ENCODE results near the gene AURKAIP1.
"Not testable (repeated sequence)": the region's sequence is repeated elsewhere in the genome, so short reads cannot be mapped to it uniquely, and the experiment has no call there.

AURKAIP1 gene

DNA sequence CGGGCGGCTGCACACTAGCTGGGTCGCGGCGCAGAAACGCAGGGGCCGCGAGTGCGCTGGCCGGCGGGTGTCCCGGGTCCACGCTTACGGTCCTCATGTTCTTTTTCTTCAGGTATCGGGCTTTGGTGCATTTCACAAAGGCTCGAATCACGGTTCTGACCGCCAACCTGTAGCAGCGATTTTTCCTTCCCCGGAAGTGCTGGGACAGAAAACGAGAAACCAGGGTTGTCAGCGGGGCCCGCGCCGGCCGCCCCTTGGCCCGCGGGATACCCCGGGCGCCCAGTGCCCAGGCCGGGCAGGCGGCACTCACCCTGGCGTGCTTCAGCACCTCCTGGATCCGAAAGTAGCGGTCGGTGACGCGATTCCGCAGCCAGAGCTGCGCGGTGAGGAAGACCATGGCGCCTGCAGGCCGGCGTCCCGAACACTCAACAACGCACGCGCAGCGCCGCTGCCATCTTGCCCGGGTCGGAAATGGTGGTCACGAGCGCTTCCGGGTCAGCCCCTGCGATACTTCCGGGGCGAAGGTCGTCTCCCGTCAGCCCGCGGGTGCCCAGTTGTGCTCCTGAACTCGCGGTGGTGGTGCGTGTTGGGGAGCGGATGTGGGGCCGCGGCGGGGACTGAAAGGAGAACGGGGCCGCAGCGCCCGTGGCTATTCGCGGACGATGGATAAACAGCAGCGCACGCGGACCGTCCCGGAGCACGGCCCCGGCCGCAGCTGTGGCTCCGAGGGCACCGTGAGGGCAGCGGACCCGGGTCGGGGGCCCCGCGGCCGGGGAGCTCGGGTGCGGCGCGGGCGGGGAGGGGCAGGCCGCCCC is 32.0 kb upstream of the AURKAIP1 start, which contains the start of gene MRPL20:
Gene MRPL20 (minus strand): TSS at position 473 of the 815 bp plus-strand sequence. CDS start 76 bp downstream, at position 397.
- peak; percentile 89 to 92 for DNase-seq (ENCODE audit: low read depth in 2 of 2)

DNA sequence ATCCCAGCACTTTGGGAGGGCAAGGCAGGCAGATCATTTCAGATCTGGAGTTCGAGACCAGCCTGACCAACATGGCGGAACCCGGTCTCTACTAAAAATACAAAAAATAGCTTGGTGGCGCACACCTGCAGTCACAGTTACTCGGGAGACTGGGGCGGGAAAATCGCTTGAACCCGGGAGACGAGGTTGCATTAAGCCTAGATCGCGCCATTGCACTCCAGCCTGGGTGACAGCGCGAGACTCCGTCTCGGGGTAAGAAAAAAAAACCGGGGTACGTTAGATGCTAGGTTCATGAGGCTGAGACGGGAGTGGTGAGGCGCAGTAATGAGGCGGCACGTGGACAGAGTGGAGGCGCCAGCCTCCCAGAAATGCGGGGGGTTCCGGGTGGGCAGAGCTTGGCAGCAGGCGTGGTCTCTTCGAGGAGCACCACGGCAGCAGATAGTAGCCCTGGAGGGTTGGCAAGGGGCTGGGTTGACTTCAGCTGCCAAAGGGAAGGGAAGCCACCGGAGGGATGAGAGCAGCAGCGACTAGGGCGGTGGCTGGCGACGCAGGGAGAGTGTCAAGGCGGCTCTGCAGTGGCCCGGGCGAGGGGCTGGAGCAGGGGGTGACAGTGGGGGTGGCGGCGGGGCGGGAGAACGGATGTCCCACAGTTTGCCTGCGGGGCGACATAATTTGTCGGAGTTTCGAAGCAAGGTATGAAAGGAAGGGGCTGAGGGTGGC is 31.3 kb upstream of the AURKAIP1 start:
- DNase-seq (ENCODE audit: low read depth in 2 of 2): no peak

DNA sequence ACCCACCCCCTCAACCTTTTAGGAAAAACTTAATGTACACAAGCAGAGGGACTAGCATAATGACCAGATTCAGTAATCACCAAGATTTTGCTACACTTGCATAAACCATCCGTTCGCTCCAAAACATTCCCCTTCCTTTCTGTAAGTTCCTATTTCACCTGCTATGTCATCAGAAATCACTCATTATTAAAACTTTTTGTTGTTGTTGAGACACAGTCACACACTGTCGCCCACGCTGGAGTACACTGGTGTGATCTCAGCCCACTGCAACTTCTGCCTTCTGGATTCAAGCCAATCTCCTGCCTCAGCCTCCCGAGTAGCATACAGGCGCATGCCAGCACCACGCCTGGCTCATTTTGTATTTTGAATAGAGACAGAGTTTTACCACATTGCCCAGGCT is 28.6 kb upstream of the AURKAIP1 start:
- DNase-seq (ENCODE audit: low read depth in 2 of 2): no peak

DNA sequence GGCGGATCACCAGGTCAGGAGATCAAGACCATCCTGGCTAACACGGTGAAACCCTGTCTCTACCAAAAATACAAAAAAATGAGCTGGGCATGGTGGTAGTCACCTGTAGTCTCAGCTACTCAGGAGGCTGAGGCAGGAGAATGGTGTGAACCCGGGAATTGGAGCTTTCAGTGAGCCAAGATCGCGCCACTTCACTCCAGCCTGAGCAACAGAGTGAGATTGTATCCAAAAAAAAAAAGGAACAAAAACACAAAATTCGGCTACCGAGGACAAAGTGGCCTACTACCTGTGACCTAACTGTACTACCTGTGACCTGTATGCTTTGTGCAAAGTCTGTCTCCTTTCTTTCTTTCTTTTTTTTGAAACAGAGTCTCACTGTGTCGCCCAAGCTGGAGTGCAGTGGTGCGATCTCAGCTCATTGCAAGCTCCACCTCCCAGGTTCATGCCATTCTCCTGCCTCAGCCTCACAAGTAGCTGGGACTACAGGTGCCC is 27.9 kb upstream of the AURKAIP1 start:
- DNase-seq (ENCODE audit: low read depth in 2 of 2): not testable (repeated sequence)

DNA sequence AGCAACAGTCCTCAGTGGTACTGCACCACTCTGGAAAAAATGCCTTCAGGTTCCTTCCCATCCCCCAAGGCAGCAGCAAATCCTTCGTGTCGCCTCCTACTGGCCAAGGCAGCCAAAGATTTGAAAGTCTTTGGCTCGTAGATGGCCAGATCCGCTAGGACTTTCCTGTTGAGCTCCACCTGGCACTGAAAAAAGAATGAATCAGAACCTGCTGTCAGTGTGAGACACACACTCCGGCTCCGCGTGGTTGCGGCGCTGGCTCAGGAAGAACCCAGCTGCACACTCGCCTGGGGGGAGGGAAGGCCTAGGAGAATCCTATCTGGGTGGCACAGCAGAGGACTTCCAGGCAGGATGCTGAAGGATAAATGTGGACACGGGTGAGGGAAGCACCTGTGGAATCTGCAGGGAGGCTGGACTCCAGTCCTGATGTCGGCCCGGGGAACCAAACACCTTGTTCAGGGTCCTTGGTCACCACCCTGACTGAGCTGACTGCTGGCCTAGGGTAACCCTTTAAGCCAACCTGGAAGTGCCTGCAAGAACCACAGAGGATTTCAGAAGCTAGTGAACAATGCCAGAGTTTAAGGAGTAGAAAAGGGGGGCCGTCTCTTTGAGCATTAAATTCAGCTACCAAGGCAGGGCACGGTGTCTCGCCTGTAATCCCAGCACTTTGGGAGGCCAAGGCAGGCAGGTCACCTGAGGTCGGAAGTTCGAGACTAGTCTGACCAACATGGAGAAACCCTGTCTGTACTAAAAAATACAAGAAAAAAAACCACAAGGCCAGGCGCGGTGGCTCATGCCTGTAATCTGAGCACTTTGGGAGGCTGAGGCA is 27.3 kb upstream of the AURKAIP1 start:
- peak in 1 of 2 donors; percentile 23 for DNase-seq (ENCODE audit: low read depth in 2 of 2)

DNA sequence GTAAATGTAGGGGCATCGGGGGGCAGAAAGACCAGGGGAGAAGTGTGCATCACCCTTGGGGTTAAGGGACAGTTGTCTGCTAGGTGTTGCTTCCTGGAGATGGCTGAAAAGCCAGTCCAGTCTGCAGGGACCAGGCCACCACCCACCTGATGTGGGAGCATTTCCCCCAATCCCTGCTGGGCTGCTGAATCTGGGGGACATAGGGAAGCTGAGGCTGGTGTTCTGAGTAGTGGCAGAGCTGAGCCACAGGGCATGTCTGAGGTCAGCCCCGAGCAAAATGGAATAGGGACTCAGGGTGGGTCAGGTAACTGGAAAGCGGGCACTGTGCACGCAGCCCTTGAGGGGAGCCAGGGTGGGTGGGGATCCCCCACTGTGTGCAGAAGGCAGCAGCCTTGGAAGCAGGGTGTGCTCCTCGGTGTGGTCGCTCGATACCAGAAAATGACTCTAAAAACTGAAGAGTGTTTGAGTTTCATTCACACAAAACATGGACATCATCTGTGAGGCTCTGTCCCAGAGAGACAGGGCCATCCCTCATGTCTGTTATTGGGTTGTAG is 26.5 kb upstream of the AURKAIP1 start:
- no peak for DNase-seq (ENCODE audit: low read depth in 2 of 2)

DNA sequence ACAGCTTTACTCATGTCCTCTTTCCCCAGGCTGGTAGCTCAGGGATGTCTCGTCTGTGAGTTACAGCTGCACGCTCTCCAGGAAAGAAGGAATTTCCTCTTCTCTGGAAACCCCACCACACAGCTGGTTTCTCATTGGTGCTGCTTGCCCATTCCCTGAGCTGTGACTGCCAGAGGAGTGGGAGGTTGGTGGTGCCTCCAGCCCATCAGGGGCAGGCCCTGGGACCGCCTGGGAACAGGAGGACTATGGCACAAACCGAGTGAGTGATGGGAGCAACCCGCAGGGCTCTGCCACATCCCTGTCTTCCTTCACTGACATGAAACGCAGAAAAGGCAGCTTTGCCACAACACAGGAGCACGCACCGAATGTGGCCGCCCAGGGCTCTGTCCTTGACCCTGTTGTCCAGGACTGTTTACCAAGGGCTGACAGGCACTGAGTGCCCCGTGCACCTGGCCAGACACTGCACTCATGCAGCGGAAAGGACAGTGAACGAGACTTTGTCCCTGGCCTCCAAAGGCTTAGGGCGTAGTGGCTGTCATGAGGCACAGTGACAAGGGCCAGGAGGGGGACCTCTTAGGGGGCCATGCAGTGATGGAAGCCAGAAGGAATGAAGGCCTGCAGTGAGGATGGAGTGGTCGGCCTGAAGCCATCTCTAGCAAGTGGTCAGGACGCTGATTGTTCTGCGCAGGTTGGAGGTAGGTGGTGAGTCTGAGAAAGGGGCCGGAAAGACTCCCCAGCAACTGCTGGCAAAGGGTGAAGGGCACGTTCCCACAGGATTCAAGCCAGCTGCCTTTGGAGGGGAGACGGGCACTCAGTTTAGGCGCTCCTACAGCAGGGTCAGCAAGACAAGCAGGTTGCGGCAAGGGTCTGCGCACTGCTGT is 25.8 kb upstream of the AURKAIP1 start:
- DNase-seq (ENCODE audit: low read depth in 2 of 2): no peak

DNA sequence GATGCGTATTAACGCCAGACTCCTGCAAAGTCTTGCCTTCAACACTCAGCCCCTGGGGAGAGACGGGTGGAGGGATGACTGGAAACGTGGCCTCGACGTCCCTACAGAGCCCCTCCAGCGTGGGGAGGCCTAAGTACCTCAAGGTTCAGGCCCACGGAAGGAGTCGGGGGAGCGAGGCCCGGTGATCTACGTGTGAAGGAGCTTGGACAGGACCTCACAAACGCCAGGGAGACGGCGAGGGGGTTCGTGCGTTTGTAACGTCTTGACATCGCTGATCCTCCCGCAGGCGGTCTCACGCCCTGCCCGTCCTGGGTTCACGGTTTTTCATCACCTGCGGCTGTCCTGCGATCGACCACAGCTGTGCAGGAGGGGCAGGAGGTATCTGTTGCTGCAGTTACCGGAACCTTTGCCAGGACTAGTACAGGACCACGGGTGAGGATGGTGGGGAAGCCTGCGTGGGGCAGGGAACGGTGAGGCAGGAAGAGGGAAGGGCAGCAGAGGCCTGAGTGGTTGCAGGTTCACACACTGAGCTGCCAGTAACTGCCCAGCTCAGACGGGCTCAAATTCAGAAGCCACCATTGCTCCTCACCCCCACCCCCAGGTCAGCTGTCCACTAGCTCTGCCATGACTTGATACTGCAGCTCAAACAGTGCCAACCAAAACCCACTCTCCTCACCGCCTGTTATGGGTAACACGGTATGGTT is 25.0 kb upstream of the AURKAIP1 start:
- DNase-seq (ENCODE audit: low read depth in 2 of 2): no peak

DNA sequence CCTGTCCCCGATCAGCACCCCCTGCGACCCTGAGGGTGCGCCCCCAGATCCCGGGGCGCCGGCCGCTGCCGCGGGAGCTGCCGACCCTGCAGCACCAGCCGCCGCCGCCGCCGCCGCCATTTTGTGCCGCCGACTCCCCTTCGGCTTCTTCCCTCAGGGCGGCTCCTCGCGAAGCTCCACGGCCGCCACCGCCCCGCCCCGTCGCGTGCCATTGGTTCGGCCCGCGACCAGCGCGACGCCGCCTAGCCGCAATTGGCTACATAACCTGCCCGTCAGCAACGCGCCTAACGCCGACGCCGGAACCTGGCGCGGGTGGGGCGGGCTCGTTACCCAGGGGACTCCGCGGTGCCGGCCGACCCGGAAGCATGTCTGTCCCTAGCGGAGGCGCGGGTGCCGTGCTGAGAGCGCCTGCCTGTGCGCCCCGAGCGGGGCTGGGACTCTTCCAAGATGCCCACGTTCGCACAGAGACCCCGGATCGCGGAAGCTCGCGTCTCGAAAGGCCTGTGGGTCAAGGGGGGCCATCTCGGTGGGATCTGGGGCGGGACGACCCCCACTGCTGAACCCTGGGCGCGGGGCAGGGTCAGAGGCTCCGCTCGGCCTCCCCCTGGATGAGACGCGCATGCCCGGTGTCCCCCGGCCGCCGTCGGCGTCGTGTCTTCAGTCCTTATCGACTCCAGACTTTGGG is 24.3 kb upstream of the AURKAIP1 start, which contains the start of gene CCNL2:
Gene CCNL2 (minus strand): TSS at position 149 of the 685 bp plus-strand sequence. CDS start 29 bp downstream, at position 120.
- peak; percentile 99 for DNase-seq (ENCODE audit: low read depth in 2 of 2)

DNA sequence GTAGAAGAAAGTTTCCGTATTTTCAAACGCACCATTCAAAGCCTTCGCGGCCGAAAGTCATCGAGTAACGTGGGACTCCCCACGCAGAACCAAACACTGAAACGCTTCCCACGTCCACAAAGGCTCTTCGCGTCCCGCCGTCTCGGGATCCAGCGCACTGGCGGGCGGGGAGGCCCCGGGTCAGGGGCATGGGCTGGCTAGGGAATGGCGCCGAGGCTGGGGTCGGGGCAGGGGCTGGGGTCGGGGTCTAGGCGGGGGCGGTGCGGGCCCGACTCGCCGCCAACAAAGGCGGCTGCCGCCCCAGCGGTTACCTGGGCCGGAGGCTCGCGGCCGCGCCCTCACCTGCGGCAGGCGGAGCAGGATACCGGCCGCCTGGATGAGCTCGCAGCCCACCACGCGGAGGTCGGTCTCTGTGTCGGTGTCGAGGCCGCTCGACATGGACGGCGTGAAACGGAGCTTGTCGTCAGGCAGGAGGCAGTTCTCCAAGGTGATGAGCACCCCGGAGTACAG is 23.7 kb upstream of the AURKAIP1 start:
- DNase-seq (ENCODE audit: low read depth in 2 of 2): no peak

DNA sequence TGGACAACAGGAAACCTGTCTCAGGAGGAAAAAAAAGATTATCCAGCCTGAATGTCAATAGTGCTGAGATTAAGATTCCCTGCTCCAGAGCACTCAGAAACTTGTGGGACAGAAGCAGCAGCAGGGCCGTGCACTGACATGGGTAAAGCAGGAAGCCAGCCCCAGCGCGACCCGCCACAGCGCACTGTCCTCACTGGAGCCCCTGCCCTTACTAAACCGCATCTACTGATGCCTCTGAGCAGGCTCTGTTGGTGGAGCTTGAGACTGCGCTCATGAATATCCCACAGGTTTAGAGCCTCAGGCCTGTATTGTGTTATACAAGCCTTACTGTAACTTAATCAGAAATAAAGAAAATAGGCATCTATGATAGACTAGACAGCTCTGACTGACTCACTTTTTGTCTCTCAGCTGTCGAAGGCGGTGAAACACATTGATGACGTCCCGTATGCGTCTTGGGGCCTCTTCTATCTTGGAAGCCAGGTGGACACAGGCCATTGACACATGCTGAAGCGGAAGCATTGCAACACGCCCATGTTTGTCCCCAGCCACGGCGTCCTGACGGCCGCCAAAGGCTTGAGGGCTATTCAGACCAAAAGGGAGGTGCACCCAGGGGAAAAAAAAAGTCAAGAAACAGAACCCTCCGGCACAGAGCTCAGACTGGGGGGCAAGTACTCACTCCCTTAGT is 23.0 kb upstream of the AURKAIP1 start:
- no peak for DNase-seq (ENCODE audit: low read depth in 2 of 2)

DNA sequence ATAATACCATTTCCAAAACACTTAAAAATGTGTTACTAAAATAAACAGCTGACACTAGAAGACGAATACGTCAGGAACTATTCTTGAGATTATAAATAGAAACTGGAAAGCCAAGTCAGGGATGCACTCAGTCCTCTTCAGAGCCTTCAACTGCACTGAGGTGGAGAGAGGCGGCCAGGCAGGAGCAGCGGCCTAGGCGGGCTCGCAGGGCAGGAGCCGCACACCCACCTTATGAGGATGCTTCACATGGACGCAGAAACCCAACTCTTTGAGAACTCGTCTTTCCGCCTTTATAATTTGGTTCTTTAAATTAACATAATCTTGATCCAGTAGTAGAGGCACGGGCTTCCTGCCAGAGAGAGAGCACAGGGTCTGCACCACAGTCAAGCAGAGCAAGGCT is 20.2 kb upstream of the AURKAIP1 start:
- no peak for DNase-seq (ENCODE audit: low read depth in 2 of 2)

DNA sequence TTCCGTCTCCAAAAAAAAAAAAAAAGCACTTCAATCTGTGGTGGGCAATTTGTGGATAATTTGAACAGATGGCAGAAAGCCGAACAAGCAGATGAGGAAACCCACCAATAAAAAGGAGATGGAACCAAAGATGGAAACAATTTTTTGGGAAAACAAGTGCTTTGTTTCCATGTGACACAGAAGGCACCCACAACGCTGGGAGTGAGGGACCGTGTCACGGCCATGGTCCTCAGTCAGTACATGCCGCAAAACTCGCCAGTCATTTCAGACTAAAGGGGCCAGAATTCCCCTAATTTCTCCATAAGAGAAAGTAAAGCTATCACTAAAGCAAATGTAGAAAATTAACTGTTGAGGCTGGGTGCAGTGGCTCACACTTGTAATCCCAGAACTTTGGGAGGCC is 19.1 kb upstream of the AURKAIP1 start:
- no peak for DNase-seq (ENCODE audit: low read depth in 2 of 2)

DNA sequence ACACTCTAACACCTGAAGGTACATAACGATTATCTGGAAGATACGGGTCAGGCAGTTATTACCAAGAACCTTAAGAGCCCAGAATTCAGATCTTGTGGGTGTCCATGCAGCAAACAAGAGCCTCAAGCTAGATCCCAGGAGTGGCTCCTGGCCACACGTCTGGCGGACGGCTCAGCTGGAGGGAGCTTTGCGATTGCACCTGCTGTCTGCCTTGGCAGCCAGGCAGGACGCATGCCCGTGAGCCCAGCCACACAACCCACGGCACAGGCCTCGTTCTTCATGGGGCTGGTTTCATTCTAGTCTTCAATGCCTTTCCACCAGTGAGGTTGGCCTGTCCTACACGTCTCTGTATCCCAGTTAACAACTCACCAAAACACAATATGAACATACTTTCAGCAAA is 18.4 kb upstream of the AURKAIP1 start:
- DNase-seq (ENCODE audit: low read depth in 2 of 2): no peak

DNA sequence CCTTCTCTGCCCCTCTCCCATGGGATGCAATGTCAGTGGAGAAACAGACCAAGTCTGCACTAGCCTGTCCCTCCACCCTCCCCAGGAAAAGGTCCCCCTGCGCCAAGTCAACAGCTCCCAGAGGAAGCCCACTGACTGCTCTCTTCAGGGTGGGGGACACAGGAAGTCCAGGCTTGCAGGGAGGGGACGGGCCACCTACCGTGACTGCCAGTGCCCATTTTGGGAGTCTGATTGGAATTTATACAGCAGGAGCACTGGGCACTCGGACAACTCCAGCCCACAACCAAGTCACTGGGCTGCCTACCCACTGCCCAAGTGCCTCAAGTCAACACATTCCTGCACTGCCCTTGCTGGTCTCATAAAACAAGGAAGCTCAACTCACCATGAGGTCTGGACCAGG is 18.0 kb upstream of the AURKAIP1 start:
- DNase-seq (ENCODE audit: low read depth in 2 of 2): no peak

DNA sequence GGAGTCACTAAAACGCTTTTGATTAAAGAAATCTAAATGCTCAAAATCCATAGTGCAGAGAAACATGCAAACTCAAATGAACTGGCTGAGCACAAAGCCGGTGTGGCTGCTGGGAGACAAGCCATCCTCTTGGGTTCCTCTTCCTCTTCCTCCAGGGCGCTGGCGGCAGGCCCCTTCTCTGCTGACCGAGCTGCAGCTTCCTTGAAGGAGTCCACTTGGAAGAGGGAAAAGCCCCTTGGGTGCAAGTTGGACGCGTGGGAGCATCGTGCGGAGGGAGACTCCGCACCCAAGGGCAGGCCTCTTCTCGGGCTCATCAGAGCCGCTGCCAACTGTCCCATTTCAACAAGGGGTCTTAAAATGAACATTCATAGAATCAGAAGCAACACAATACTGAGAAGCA is 16.2 kb upstream of the AURKAIP1 start:
- no peak for DNase-seq (ENCODE audit: low read depth in 2 of 2)

DNA sequence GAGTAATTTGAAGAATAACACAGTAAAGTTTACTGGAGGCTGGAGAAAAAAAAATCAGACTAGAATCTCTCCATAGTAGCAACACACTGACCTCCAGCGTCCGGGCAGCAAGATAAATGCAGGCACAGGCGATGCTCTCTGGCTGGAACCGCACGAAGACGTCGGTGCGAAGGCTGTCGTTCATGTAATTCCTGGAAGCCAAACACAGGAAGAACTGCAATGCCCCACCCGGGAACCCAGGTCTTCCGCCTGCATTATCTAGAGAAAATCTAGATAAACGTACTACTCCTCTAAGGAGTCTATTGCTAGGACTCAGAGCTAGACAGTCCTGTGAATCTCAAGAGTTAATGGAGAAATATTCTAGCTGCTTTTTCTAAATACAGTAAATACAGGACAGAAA is 15.7 kb upstream of the AURKAIP1 start:
- no peak for DNase-seq (ENCODE audit: low read depth in 2 of 2)

DNA sequence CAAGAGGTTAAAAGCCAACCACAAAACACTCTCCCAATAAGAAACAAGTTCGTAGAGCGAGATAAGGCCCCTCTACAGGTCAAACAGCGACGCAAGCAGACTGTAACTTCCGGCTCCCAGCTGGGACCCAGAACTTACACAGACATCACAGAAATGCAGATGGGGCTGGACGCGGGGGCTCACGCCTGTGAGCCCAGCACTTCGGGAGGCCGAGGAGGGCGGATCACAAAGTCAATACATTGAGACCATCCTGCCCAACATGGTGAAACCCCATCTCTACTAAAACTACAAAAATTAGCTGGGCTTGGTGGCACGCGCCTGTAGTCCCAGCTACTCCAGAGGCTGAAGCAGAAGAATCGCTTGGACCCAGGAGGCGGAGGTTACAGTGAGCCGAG is 13.1 kb upstream of the AURKAIP1 start:
- DNase-seq (ENCODE audit: low read depth in 2 of 2): no peak

Measured in stimulated activated CD4-positive, alpha-beta T cell treated with anti-CD3 and anti-CD28 coated beads, Interleukin-1b, Interleukin-23, amount 100 ng/mL, for 4 hours (primary cell).